Effector CD4-positive, alpha-beta T cell (primary cell): ENCODE data around the gene SSPN.
"Not testable (repeated sequence)": the region's sequence is repeated elsewhere in the genome, so short reads cannot be mapped to it uniquely, and the experiment has no call there.

Experiments used
- DNase-seq: peaks from one replicate; pipeline ENCODE4 v3.0.0-alpha.2; 2020

The SSPN gene

GRCh38 chr12:26231470-26231869, 36.1 kb downstream of the SSPN start:
- no peak for DNase-seq

GRCh38 chr12:26231921-26232320, 36.5 kb downstream of the SSPN start:
- no peak for DNase-seq

DNA sequence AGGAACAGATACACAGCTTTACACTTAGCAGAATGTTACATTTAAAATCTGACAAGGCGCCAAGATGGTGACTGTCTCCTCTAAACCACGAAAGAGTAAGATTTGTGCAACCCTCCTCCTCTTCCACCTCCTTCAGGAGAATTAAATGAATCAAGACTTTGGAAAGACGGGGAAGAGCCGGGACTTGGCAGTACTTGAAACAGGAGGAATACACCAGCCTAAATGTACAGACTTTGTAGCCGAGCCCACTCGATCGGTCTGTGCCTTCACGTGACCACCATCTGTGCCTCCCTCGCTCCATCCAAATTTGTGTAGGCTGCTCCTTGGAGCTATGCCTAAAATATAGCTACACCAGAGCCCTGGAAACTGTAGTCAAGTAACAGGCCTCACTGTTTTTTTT, 38.3 kb downstream of the SSPN start:
- no peak for DNase-seq

DNA sequence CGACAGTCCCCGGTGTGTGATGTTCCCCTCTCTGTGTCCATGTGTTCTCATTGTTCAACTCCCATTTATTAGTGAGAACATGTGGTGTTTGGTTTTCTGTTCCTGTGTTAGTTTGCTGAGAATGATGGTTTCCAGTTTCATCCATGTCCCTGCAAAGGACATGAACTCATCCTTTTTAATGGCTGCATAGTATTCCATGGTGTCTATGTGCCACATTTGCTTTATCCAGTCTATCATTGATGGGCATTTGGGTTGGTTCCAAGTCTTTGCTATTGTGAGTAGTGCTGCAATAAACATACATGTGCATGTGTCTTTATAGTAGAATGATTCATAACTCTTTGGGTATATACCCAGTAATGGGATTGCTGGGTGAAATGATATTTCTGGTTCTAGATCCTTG, 40.1 kb downstream of the SSPN start:
- not testable (repeated sequence) for DNase-seq

GRCh38 chr12:26238341-26239121, 43.2 kb downstream of the SSPN start:
- DNase-seq: no peak

DNA sequence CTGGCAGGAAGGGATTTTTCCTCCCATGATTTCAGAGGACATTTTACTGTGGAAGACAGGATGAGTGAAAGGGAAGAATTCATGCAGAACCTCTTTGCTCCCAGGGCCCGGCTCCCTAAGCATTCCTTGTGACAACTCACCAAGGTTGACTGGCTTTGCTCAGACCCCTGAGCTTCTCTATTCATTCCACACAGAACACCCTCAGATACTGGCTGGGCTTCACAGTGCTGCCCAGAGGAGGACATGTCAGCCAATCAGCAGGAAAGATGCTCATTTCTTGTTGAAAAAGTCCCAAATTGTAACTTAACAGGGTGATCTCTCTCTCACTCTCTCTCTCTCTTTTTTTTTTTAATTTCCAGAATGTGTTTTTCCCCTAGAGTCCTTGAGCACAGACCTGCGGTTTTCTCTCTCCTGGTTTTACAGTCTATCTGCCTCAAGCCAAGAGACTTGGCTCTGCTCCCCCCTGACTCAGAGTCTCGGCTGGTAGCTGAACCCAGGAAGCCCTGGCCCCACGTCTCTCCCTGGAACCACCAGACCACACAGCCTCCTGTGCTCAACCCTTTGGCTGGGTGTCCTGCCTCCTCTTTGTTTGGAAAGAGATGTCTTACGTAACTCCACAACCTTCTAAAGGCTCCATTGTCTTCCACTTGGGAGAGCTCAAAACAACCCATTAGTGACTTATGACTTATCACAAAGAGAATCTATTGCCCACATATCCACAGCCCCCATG, 43.9 kb downstream of the SSPN start:
- no peak for DNase-seq

DNA sequence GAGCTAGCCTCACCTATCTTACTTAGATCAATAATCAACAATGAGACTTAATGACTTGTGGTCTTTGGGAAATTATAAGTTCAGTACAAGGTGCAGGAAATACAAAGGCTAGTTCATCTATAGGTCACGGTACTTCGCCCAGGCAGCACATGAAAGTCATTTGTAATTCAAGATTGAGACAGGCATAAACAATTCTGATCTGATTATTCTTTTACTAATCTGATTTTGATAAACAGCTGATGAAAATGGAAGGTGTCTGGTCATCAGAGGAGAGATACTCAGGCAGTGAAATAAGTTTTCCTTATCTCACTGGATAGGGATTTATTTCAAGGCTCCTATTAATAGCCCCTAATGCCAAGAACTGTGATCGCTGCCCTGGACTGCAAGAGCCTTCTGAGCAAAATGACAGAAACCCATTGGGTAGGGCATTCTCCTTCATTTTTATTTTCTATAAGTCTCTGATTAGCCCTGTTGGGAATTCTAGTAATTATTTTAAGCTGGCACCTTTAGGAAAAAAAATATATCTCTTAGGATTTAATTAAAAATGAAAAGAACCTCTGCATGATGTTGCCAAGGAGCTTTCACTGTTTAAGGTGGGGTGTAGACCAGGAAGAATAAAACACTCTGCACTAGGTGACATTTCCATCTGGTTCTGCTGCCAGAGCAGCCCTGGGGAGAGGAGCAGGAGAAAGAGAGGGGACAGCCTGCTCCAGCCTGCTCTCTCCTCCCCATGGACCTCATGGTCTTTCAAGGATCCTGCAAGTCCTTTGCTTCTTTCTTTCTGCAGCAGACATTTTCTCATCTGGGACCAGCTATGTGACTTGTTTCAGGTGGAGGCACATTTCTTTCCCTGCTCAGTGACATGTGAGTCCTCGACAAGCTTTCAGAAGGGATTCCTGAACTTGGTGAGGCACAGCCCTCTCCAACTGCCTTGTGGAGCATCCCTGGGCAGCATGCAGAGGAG, 44.8 kb downstream of the SSPN start:
- DNase-seq: no peak

DNA sequence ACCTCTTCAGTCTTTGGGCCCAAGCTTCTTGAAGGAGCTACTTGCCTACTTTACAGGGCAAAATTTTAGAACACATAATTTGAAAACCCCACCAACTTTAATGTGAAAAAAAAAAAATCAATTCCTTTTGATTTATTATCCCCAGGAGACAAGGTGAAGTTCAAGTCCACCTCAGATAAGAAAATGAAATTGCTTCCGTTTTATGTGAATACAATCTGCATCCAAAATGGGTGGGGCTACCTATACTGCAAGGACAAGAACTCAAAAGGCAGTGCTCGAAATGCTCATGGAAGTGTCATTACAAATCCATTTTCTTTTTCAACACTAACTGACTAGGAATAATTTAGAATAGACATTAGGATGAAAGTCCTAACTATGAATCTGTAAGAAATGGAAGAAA, 45.7 kb downstream of the SSPN start:
- no peak for DNase-seq

GRCh38 chr12:26242683-26243082, 47.3 kb downstream of the SSPN start:
- DNase-seq: no peak

DNA sequence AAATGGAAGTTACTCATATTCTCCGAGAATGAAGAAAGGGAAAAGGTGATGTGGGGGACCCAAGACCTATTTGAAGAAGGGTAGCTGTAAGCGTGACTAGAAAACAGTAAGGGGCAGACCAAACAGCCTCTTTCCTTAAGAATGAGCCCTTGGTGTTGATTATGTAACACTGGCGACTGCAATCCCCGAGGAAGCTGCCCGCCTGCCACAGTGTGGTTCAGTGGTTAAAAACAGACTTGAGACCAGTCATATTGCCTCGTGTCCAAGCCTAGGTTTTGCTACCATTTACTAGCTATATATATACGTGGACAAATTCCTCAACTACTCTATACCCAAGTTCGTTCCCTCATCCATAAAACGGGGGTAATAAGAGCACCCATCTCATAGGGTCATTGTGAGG, 49.1 kb downstream of the SSPN start:
- no peak for DNase-seq

DNA sequence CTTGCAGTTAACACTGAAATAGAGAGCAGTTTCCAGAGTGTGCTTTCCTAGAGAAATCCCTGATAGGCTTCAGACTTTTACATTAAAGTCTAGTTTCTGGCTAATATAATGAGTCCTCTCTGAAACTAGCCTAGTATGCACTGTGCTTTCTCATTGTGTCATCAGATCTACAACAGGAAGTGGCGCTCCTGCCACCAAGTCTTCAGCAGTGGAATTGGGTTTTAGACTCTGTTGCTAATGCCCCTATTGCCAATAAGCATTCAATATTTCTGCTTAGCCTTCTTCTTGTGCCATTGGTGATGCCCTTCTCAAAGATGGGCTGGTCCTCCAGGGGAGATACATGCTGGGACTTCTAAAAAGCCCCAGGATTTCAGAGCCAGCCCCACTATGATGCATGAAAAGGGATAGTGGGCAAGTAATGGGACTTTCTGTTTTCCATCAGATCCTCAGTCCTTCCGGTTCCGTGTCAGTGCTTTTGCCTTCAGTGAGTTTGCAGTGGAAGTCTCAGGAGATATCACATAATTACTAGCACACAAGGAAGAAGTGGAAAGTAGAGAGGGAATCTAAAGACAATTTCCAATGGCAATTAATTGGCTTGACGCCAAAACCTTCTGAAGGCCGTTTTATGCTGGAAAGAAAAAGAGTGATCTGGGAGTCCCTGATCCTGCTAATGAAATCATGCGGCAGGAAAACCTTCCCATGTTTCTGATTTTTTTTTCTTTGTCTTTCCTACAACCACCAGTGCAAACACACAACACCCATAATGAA, 50.0 kb downstream of the SSPN start:
- no peak for DNase-seq

GRCh38 chr12:26246483-26247164, 51.3 kb downstream of the SSPN start:
- no peak for DNase-seq

- DNase-seq: no peak
These were observed 52.5 kb downstream of the SSPN start for GRCh38 chr12:26247873-26248272.

- no peak for DNase-seq
These were observed 55.4 kb downstream of the SSPN start for GRCh38 chr12:26250801-26251200.

GRCh38 chr12:26251600-26251999, 56.2 kb downstream of the SSPN start:
- no peak for DNase-seq

DNA sequence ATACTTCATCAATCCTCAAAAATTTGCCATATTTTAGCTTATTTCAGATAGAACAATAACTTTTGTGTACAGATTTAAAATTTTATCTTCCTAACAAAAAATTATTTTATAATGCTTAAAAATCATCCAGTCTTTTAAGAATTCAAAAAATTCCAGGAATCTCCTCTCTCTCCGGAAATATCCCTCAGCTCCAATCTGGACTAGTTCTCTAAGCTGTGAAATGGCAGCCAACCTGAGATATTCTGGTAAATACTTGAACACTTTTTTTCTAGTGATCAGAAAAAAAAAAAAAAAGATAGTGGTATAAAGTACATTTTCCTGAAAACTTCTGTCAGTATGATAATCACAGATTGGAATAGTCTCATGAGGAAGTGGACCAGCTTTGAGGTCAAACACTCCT, 57.6 kb downstream of the SSPN start:
- no peak for DNase-seq

DNA sequence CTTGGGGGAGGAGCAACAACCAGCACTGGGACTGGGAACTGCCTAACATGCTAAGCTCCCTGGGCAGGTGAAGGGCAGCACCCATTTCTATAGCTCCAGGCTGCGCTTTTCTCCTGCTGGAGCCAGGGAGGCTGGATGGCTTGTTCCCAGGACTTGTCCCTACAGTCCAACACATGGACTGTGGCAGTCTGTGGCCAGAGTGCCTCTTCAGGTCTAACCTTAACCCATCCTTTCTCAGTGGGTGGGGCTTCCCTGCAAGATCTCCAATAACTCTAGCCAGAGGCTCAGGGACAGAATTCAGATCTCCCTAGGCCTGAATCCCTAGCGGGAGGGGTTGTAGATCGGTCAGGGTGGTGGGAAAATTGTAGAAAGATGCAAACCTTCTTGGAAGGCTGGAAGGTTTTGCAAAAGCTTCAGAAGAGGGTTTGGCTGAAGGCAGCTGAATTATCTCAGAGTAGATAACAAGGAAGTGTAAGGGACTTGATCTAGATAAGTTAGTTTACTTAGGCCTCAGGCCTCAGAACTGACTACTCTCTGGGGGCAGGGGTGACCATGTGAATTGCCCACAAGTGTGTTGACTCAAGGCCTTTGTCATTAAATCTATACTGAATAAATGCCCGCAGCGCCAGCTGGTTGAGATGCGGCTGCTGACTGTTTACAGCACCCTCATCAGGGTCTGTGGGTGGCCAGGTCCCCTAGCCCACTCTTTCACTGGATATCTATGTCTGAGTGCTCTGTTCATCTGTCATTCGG, 60.7 kb downstream of the SSPN start:
- no peak for DNase-seq

DNA sequence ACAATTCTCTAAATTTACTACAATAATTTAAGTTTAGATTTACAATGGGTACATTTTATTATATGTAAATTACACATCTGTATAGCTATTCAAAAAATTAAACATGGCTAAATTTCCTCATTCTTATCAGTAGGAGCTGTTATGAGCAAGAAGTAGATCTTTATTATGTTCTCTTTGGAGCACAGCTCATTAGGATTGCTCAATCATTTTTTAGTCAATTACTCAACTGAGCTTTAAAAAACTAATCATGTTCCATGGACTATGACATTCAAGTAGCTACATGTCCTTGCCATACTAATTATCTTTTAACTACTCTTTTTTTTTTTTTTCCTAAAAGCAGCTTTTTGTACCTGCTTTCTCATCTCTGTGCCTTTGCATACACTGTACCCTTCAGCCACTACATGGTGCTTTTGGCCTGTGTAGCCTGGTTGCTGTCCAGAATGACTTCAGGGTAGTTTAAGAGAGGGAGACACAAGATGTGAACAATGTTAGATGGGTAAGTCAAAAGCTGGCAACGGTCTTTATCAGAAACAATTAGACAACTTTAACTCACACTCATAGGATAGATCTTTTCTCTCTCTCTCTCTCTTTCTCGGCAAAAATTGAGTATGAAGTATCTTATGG, 69.0 kb downstream of the SSPN start:
- DNase-seq: no peak

DNA sequence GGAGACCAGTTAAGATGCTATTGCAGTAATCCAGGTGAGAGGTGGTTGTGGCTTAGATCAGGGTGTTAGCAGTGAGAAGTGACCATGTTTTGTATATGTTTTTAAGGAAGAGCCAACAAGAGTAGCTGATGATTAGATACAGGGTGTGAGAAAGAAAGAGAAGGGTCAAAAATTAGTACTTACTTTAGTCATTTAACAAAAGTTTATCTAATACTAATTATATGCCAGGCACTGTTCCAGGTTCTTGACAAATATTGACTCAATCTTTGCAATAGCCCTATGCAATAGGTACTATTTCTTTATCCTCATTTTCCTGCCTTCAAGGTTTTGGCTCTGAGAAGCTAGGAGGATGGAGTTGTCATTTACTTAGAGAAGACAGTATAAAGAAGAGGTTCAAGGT, 70.2 kb downstream of the SSPN start:
- DNase-seq: no peak

GRCh38 chr12:26266881-26267280, 71.5 kb downstream of the SSPN start:
- DNase-seq: no peak
